GM21515 (cell line): Measurements from ENCODE around the gene LACC1.

Experiments used
- ATAC-seq: cut with Tn5 transposase; IDR thresholded peaks from one replicate; pipeline ENCODE4 v1.9.1; 2021; ENCODE audit not compliant: unreplicated experiment

Gene LACC1

DNA sequence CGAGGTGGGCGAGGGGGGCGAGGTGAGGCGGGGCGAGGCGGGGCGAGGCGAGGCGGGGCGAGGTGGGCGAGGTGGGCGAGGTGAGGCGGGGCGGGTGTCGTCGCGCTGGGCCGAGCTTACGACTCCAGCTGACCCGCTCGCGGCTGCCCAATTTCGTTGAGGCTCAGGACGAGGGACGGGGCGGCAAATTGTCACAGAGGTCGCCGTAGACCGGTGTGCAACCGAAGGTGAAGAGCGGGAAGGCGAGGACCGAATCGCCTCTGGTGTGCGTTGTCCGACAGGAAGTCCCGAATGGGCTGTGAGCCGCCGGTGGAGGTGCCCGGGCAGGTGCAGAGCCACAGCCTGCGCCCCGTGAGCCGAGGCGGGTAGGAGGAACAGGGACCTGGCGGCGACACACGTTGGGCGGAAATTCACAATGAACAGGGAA, at the start of gene LACC1:
TSS of gene LACC1 (plus strand) at position 150 of the 427 bp plus-strand sequence. CDS start 1,082 bp downstream, outside the sequence.
- peak; percentile 49 for ATAC-seq

DNA sequence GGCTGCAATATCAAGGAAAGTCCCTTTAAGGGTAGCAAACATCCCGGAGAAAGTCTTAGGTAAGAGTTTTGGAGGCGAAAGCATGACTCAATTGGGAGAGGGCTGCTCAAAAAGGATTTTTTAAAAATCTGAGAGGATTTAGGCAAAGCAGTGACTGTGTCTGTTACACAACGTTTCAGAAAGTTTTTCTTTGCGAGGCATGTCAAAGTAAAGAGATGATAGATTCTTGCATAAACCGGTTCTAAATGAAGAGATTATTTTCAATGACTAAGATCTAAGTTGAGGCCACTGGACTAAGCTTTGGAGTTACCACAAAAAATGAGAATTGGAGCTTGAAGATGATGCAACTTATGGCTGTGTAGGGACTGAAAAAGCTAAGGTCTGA, 49.2 kb upstream of the LACC1 start:
- ATAC-seq = no peak

DNA sequence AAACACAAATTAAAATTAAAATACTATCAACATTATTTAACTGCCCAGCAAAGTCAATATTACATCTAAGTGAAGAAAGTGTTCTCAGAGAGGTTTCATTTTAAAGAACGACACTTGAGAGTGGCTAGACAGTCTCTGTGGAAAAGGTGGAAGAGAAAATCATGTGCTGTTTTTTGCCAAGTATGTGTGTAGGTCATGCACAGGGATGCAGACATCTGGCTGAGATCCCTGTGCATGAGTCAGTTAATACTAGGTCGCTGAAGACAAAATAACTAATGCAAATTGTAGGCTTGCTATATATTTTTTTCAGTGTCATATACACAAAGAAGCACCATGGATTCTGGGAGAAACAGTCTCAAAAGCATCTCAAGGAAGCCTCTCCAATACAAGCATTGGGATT, 48.6 kb upstream of the LACC1 start:
- no peak for ATAC-seq

DNA sequence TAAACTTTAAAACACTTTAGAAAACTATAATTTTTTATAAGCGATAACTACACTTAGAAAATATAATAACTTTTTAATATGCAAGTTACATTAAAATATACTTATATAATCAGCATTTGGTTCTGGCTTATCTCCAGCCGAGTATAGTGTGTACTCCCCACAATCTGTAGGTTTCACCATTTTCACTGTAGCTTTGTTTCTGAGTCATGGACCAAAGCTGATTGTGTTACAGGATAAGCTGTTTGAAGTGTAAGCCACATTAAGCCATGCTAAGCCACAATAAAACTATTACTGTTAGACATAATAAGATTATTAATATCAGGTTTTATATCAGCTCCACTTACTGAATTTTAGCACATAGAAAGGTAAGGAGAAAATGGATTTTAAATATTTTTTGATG, 44.0 kb upstream of the LACC1 start:
- no peak for ATAC-seq

DNA sequence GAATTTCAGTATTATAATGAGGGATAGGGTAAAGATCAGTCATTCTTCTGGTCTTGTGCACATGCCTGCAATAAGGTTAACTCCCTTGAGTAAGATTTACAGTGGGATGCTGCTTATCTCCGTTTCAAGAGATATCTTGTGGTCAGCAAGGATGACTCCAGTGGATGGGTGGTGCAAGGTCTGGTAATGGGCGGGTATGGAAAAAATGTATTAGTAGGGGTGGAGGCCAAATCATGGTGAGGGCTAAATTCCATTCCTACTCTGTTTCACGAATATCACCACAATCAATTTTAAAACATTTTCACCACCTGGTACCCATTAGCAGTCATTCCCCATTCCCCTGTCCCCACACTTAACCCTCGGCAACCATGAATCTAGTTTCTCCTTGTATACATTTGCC, 40.8 kb upstream of the LACC1 start:
- ATAC-seq = no peak

DNA sequence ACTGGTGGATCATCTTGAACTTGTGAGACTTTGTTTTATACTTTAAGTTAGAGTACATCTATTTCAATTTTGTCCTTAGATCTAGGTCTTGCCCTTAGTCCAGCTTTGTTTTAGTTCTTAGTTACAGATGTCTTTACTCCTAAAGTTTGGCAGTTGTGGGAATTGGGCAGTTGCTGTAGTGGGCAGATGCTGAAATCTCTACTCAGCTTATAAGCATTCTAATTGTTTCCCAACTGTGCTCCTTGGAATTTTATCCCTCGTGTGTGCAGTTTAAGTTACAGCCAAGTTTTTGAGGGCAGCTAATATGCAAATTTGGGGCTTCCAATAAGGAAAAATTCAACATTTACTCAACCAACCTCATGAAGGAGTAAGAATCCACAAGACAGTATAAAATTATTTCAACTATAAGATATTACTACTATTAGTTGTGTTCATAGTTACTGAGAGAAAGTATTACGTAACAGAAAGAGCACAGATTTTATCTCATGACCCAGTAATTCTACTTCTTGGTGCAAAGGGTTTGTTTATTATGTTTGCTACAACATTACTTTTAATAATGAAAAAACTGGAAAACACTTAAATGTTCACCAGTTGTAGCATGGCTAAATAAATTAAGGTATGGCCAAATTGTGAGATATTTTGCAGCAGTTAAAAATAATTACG, 33.1 kb upstream of the LACC1 start:
- ATAC-seq = no peak

DNA sequence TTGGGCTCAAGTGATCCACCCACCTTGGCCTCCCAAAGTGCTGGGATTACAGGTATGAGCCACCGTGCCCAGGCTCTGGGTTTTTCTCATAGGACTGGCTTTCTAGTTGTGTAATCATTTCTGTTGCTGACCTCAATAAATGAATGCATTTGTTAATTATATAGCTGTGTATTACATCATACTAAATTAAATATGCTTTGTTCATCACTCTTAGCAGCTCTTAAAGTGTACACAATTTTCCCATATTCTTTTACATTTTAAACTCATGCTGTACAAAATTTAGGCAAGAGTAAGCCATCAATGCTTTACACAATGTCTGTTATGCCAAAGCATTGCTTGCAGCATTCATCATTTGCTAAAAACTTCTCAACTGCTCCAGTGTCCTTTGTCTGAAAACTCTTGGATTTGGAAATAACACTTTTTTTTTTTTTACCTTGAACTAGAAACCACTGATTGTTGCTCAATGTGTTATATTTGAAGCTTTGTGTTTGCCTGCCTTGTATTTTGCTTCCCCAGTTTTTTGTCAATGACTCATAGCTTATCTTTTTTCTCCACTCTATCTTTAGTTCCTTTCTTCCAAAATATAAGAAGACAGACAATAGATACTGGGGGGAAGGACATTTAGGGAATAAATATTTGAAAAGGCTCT, 31.6 kb upstream of the LACC1 start:
- ATAC-seq = no peak

DNA sequence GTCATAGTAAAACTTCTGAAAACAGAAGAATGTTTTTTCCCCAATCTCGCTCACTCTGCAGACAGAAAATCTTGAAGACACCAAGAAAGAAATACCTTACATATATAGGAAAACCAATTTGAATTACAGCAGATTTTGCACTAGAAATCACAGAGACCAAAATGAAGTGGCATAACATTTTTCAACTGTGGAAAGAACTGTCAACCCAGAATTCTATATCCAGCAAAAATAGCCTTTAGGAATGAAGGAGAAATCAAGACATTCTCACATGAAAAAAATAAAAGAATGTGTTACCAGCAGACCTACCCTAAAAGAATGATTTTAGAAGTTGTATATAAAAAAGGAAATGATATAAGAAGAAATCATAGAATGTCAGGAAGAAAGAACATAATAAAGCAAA, 28.8 kb upstream of the LACC1 start:
- ATAC-seq = no peak

DNA sequence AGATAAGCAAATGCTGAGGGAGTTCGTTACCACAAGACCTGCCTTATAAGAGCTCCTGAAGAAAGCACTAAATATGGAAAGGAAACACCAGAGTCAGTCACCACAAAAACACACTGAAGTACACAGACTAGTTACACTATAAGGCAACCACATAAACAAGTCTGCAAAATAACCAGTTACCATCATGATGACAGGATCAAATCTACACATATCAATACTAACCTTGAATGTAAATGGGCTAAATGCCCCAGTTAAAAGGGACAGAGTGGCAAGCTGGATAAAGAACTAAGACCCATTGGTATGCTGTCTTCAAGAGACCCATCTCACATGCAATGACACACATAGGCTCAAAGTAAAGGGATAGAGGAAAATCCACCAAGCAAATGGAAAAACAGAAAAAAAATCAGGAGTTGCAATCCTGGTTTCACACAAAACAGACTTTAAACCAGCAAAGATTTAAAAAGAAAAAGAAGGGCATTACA, 26.7 kb upstream of the LACC1 start:
- ATAC-seq = no peak

DNA sequence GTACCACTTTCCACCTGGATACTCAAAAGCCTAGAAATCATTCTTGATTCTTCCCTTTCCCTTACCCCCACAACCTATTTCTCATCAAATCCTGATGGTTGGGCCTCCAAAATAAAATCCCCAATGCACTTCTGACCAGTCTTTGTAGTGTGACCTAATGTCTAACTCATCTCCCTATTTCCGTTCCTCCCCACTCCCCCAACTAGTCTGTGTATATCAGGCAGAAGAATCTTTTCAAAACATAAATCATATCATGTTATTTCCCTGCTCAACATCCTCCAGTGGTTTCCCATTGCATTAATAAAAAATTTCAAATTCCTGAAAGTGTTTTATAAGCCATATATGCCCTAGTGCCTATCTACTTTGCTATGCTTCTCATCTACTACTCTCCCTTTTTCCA, 17.8 kb upstream of the LACC1 start:
- no peak for ATAC-seq

DNA sequence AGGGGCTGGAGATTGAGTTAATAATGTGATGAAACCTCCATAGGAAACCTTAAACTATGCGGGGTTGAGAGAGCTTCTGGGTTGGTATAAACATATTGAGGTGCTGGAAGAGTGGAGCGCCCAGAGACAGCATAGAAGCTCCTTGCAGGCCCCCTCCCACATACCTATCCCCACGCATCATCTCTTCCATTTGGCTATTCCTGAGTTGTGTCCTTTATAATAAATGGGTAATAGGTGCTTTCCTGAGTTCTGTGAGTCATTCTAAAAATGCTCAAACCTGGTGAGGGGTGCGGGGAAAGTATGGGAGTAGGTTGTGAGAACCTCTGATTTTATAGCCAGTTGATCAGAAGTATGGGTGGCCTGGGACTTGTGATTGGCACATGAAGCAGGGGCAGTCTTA, 14.8 kb upstream of the LACC1 start:
- ATAC-seq = no peak

DNA sequence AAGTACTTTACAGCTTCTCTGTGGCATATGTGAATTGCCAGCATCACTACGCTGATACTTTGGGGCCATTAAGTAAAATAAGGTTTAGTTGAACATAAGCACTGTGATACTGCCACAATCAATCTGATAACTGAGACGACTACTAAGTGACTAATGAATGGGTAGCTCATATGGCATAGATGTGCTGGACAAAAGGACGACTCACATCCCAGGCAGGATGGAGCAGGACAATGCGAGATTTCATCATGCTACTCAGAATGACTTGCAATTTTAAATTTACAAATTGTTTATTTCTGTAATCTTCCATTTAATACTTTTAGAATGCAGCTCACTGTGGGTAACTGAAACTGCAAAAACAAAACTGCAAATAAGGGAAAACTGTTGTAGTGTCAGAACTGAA, 13.8 kb upstream of the LACC1 start:
- ATAC-seq = no peak

DNA sequence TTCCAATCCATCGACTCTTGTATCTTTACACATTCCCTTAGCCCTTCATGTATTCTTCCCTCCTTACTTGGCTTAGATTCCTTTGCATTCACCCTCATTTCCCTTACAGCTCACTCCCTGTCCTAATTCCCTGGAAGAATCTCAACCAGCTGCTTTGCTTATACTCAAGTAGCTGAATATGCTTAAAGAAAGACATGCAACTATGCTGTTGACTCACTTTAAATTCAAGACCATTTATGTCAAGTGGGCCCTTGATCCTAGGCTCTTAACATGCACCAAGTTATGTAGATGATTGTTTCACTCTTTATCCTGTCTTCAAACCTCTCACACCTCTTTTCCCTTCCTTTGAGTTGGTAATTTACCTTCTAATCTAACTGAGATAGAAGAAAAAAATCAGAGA, 7.5 kb upstream of the LACC1 start:
- ATAC-seq = no peak

DNA sequence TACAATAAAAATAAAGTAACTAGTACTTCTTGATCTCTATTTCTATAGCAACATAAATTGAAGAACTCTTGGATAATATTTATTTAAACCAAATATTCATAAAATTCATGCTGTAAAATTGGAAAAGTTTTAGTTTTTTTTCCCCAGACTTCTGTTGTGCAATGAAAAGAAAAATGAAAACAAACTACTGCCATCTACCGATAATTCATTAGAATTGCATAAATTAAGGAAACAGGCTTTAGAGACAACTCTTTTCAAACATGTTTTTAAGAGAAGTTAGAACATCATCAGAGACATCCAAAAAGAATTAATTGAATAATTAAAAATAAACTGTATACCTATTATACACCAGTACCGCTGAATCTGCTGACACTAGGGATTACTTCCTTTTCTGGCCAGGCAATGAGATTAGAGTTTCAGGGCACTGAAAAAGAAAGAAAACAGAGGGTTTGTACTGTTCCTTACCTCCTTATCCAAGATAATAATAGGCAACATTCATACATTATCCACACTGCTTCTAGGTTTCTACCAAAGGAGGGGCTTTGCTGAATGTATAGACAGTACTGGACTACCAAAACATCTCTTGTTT, 5.1 kb upstream of the LACC1 start:
- ATAC-seq = no peak

DNA sequence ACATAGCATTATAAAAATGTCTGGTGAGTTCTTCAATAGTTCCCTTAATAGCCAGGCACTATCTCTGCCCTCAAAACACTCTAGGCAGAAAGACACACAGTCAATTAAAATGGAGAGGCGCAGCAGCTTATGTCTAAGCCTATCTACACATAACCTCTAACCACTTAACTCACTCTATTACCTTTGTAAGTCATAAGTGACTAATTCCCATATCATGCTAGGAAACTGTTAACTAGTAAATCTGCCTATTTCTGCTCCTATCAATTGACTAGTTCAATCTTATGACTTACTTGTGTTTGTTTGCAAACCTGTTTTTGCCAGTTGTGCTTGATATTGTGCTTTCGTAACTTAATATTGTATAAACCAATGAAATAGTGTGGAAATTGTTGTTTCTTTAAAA, 3.3 kb upstream of the LACC1 start:
- no peak for ATAC-seq

DNA sequence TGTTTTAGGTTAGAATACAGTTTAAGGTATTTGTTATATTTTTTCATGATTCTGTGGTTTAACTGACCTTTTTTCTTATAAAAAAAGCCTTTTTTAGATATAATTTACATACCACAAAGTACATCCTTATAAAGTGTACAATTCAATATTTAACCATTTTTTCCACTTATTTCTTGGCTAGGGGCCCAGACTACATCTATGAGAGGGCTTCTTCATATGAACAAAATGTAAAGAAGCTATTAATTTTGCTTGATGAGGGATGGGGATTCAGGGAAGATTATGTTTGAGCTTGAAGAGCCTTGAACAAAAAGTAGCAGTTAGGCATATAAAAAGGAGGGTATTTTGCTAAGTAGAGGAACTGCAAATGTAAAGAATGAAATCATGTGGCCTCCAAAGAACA, 2.4 kb upstream of the LACC1 start:
- no peak for ATAC-seq

DNA sequence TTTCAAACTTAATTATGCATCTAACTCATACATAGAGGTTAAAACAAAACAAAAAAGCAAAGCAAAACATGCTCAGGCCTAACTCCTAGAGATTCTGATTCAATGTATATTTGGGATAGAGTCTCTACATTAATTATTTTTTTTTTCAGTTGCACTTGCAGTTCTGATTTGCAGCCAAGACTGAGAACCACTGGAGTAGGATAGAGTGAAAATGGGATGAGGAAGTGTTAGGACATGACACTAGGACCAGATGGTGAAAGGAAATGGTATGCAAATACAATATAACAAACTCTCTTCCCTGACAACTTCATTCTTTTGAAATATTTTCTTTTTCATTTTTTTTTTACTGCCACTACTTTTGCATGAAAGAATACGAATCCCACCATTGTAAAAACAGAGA, 1.9 kb upstream of the LACC1 start:
- no peak for ATAC-seq

DNA sequence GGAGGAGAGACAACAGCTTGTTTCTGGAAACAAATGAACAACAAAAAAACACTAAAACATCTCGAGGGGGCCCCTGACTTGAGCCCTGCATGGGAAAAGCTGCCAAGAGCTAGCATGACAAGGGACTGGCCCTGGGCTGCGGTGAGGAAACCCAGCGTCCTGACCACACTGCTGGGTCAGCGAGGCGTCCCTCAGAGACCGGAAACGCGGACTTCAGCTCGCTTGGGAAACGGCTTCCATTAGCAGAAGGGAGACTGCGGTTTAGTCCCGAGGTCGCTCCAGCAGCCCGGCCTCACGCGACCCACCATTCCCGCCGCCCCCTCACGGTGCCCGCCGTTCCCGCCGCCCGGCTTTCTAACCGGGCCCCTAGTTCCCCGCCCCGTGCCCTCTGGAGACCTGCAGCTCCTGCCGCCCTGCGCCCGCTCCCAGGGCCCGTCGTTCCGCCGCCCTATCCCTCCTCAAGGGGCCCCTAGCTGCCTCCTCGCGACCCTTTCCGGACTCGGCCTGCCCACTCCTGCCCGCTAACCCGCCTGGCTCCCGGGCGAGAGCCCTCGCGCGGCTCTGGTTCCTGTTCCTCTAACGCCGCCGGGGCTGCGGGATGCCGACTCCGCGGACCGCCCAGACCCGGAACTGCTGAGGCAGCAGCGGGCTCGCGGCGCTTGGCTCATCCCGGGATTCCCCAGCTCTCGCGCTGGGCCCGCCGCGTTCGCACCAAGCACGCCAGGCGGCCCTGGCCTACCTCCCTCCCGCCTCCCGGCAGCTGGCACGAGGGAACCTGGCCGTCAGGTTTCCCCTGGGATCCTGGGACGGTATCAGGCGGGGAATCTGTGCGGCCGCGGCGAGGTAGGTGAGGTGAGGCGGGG, 581 bp upstream of the LACC1 start, which contains the start of gene CCDC122:
TSS of gene CCDC122 (minus strand) at position 849 of the 863 bp plus-strand sequence. CDS start 10,364 bp downstream, outside the sequence.
- ATAC-seq = peak; percentile 79

DNA sequence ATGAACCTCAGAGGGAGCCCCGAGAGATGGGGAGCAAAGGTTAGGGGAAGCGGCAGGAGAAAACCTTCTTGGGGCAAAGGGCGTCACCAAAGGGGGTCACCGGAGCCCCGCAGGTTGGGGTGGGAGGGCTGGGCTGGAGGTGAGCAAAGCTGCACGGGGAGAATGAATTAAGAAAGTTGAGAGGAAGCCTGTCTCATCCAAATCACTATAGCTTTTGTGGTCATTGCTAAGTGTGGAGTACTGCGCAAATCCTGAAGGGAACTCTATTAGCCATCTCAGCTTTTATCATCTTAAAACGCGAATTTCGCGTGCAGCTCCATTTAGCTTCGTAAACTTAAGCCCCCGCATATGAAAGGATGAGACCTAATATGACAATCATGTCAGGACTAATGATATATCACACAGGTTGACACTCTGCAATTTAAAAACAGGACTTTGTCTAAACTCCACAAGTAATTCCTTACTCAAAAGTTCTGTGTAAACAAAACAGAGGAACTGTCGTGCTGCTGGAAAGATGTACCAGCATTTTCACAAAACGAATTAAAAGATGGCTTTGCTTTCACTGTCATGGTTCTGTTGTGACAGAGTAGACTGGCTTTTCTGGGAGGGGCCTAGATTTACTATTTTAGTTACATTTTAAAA, 631 bp downstream of the LACC1 start:
- ATAC-seq = no peak

DNA sequence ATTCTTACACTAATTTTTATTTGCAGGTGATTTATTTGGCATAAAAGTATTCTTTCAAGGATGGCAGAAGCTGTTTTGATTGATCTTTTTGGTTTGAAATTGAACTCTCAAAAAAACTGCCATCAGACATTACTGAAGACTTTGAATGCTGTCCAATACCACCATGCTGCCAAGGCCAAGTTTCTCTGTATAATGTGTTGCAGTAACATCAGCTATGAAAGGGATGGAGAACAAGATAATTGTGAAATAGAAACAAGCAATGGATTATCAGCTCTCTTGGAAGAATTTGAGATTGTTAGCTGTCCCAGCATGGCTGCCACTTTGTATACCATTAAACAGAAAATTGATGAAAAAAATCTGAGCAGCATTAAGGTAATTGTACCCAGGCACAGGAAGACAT, 1.2 kb downstream of the LACC1 start:
- ATAC-seq = no peak

DNA sequence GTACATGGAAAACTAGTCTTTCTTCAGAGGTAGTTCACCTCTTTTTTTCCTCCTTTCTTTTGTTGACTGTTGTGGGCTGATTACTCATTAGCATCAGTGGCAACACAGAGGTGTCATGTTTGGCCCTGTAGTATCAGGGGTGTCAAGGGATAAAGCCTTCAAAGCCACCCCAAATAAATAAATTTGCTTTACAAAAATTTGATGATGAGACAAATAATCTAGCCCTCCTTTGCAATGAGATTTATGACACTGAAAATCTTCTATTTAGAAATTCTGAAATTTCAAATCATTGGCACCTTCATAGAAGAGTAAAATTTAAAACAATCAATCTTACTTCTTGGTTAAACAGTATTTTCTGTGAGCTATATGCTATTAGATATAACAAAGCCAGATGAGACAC, 1.9 kb downstream of the LACC1 start:
- no peak for ATAC-seq
